ENCODE results near the gene PXN. TPM values are rescaled to one million over a fixed set of nuclear protein-coding genes. Genes with fewer than 3 reads are reported as not detected.
A peak's percentile ranks its signal among the peaks of the same experiment; 100 is the strongest.

Gene PXN
- total and polyA plus RNA-seq, 2 of the 13 experiments (the other 11 are each of a cell fraction or from before 2014, with no cell fraction given), result 13.6 to 14.2 TPM

GRCh38 chr12:120301962-120302815, 36.7 kb upstream of the PXN start, which contains the start of gene SIRT4 (continued):
- TF ChIP-seq ATF4 (CRISPR knock-in tag; IDR thresholded peaks at IDR 0.05), result peak in 1 of 2 experiments; percentile 47; a peak in 1 of 4 replicates
- peak; percentile 67; the same call in 1 of the 2 replicates for TF ChIP-seq FOXK1 (CRISPR knock-in tag; IDR thresholded peaks at IDR 0.05; ENCODE audit: borderline replicate concordance, low read depth)
- TF ChIP-seq ZC3H13 (CRISPR knock-in tag; IDR thresholded peaks at IDR 0.05), result no peak
- TF ChIP-seq ZNF530 (CRISPR knock-in tag; IDR thresholded peaks at IDR 0.05; ENCODE audit: low read depth), result no peak
- TF ChIP-seq MATR3 (CRISPR knock-in tag; IDR thresholded peaks at IDR 0.05), result no peak
- TF ChIP-seq ZNF24 (IDR thresholded peaks at IDR 0.05), result no peak
- TF ChIP-seq HOXA3 (CRISPR knock-in tag; IDR thresholded peaks at IDR 0.05), result peak; percentile 31; the same call in 1 of the 2 replicates
- no peak for TF ChIP-seq KLF6 (CRISPR knock-in tag; IDR thresholded peaks at IDR 0.05)
- 0 out of 2 replicates have a peak, but pooled peaks have one; percentile 63 for TF ChIP-seq CBX5 (CRISPR knock-in tag; IDR thresholded peaks at IDR 0.05; ENCODE audit: borderline replicate concordance)
- no peak for TF ChIP-seq KDM5B (CRISPR knock-in tag; IDR thresholded peaks at IDR 0.05; ENCODE audit: borderline replicate concordance)
- TF ChIP-seq MEF2D (CRISPR knock-in tag; IDR thresholded peaks at IDR 0.05), result no peak
- peak; percentile 79 for TF ChIP-seq ATF1 (CRISPR knock-in tag; IDR thresholded peaks at IDR 0.05)
- no peak for TF ChIP-seq ESRRA (CRISPR knock-in tag; IDR thresholded peaks at IDR 0.05; ENCODE audit: low read depth)
- TF ChIP-seq SMC3 (IDR thresholded peaks at IDR 0.05; ENCODE audit: low read length), result peak; percentile 35; the same call in 1 of the 2 replicates
- TF ChIP-seq ZNF724P (CRISPR knock-in tag; IDR thresholded peaks at IDR 0.05; ENCODE audit: borderline replicate concordance), result no peak
- TF ChIP-seq ZBED4 (CRISPR knock-in tag; IDR thresholded peaks at IDR 0.05; ENCODE audit: borderline replicate concordance), result no peak
- no peak for TF ChIP-seq ARNT (IDR thresholded peaks at IDR 0.05)
- TF ChIP-seq STAT6 (CRISPR knock-in tag; IDR thresholded peaks at IDR 0.05; ENCODE audit: borderline replicate concordance), result 0 out of 2 replicates have a peak, but pooled peaks have one; percentile 10
- no peak; the same call in 1 of the 2 replicates for TF ChIP-seq ZNF7 (CRISPR knock-in tag; IDR thresholded peaks at IDR 0.05)
- TF ChIP-seq ZFX (CRISPR knock-in tag; IDR thresholded peaks at IDR 0.05; ENCODE audit: low read depth), result peak; percentile 38; the same call in 1 of the 2 replicates
- 0 out of 2 replicates have a peak, but pooled peaks have one; percentile 70 for TF ChIP-seq DNMT3B (CRISPR knock-in tag; conservative IDR thresholded peaks at IDR 0.05)
- TF ChIP-seq EHMT2 (IDR thresholded peaks at IDR 0.05; ENCODE audit: borderline replicate concordance, low read depth, low read length), result no peak
- TF ChIP-seq ZNF652 (CRISPR knock-in tag; IDR thresholded peaks at IDR 0.05; ENCODE audit: borderline replicate concordance, low read depth), result no peak
- 0 out of 2 replicates have a peak, but pooled peaks have one; percentile 34 for TF ChIP-seq NCOA2 (CRISPR knock-in tag; IDR thresholded peaks at IDR 0.05)

All from HepG2 (cell line).